Stimulated activated CD8-positive, alpha-beta memory T cell treated with anti-CD3 and anti-CD28 coated beads, Interleukin-2, amount 100 ng/mL, for 1 hour (primary cell): ENCODE measurements around the gene CFAP251.
"Not testable (repeated sequence)": the region's sequence is repeated elsewhere in the genome, so short reads cannot be mapped to it uniquely, and the experiment has no call there.

Experiments
- DNase-seq, 2 donors: peaks; one replicate each; pipeline ENCODE4 v3.0.0-alpha.2; 2020; ENCODE audit warnings: low read depth in 2 of 2

The CFAP251 gene

DNA sequence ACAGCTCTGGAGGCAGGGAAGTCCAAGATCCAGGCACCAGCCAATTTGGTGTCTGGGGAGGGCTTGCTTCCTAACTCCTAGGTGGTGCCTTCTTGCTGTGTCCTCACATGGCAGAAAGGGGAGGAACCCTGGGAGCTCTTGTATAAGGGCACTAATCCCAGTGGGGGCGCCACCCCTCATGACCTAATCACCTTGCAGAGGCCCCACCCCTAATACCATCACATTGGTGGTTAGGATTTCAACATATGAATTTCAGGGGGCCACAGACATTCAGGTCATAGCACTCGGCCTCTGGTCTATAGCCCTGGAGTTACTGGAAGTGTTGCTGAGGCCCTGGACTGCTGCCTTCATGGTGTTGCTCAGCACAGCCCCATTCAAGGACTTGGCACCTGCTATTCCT lies 15.2 kb upstream of the CFAP251 start:
- no peak for DNase-seq

DNA sequence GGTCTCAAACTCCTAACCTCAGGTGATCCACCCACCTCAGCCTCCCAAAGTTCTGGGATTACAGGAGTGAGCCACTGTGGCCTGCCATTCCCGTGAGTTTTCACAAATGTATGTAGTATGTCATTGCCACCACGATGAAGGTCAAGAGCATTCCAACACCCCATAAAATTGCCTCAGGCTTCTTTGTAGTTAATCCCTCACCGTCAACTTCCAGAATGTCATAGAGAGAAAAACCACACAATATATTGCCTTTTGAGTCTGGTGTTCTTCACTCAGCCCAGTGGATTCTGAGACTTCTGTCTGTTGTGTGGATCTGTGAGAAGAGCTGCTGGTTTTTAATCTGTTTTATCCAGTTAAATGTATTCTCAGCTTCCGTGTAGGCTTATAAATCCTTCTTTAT lies 12.6 kb upstream of the CFAP251 start:
- no peak for DNase-seq

DNA sequence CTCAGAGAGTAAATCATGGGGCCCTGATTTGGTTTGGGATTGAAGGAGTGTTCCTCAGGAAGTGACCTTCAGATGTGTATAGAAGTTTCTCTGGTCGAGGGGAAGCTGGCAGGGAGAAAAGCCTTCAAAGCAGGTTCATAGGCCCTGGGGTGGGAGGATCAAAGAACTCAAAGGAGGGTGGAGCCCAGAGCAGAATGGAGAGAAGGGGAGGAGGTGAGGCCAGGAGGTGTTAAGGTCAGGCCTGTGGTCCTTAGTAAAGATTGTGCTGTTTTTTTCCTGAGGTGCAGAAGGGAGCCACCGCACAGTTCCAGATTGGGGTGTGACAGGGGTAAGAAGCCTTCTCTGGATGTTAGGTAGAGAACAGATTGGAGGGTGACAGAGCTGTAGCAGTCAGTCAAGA lies 9.7 kb upstream of the CFAP251 start:
- no peak for DNase-seq

DNA sequence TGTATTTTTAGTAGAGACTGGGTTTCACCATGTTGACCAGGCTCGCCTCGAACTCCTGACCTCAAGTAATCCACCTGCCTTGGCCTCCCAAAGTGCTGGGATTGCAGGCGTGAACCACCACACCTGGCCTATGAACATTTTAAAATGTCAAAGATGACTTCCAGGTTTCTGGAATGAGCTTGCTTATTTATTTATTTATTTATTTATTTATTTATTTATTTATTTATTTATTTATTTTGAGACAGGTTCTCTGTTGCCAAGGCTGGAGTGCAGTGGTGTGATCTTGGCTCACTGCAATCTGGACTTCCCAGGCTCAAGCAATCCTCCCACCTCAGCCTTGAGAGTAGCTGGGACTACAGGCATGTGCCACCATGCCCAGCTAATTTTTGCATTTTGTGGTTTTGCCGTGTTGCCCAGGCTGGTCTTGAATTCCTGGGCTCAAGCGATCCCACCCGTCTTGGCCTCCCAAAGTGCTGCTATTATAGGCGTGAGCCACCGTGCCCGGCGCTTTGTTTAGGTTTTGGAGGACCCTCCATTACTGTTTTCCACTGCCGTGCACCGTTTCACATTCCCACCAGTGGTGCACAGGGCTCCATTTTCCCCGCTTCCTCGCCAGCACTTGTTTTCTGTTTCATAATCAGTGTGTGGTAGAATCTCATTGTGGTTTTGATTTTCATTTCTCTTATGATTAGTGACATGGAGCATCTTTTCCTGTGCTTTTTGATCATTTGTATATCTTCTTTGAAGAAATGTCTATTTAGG lies 6.4 kb upstream of the CFAP251 start:
- DNase-seq = no peak

DNA sequence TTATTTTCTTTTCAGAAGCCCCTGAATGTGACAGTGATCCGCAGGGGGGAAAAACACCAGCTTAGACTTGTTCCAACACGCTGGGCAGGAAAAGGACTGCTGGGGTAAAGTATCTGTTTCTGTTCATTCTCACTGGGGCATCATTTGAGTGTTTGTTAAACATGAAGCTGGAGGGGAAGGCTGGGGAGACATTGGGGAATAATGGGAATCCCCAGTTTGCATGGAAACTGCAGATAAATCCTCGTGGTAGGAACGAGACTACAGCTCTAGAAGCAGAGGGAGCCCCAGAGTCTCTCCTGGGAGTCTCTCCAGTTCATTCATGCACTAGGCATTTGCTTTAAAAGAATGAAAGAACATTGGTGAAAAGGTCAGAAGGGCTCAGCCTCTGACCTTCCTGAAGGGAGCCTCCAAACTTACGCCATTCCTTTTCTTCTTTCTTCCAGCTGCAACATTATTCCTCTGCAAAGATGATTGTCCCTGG lies 2.5 kb upstream of the CFAP251 start:
- DNase-seq = no peak

DNA sequence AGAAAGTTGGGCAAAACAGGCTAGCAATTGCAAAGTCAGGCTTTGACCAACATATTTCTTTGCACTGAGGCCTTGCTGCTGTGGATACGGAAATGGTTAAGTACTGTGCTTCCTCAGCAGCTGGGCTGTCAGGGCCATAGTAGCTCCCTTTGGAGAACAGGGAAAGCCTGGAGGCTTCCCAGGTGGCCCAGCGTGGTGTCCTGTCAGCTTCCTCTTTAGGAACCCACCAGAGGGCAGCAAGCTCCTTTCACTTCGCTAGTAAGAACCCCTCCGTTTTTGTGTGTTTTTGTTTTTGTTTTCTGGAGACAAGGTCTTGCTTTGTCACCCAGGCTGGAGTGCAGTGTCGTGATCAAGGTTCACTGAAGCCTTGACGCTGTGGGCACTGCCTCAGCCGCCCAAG lies 1.7 kb upstream of the CFAP251 start:
- DNase-seq = no peak

DNA sequence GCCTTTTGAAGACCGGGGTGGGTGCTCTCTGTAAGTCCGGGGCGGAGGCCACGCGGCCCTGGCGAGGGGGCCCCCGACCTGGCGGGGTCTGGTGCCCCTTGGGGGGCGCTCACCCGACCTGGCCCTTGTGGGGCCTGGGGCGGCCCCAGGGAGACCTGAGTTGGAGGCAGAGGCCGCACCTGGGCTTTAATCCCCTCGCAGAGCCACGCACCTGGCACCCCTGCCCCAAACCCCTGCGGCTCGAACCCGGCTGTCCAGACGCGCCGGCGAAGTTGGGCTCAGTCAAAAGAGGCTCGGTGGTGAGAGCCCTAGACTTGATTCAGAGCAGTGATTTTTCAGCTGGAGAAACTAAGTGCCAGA lies 267 bp downstream of the CFAP251 start:
- no peak for DNase-seq

DNA sequence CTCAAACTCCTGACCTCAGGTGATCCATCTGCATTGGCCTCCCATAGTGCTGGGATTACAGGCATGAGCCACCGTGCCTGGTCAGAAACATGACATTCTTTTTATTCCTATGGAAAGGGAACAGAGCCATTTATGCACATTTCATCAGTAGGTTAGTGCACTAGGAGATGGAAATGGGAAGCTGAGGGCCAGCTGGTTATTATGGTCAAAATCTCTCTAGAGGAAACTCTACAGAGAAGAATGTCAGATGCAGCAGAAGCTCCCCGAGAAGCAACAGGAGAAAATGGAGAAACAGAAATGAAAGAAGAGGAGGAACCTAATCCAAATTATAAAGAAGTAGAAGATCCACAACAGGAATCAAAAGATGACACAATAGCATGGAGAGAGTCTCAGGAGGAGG lies 2.7 kb downstream of the CFAP251 start:
- no peak for DNase-seq

DNA sequence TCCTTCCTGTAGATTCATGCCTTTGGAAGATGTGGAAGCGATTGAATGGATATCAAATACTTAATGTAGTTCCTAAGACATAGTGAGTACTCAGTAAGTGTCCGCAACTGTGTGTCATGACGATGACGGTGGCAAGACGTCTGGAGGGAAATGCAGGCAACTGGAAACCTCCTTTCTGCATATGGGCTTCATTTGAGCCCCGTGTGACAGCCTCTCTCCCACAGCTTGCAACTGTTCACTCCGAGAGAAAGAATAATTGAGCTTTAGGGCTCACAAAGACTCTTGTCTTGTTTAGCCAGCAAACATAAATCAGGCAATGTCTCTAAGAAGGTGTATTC lies 6.9 kb downstream of the CFAP251 start:
- no peak for DNase-seq

DNA sequence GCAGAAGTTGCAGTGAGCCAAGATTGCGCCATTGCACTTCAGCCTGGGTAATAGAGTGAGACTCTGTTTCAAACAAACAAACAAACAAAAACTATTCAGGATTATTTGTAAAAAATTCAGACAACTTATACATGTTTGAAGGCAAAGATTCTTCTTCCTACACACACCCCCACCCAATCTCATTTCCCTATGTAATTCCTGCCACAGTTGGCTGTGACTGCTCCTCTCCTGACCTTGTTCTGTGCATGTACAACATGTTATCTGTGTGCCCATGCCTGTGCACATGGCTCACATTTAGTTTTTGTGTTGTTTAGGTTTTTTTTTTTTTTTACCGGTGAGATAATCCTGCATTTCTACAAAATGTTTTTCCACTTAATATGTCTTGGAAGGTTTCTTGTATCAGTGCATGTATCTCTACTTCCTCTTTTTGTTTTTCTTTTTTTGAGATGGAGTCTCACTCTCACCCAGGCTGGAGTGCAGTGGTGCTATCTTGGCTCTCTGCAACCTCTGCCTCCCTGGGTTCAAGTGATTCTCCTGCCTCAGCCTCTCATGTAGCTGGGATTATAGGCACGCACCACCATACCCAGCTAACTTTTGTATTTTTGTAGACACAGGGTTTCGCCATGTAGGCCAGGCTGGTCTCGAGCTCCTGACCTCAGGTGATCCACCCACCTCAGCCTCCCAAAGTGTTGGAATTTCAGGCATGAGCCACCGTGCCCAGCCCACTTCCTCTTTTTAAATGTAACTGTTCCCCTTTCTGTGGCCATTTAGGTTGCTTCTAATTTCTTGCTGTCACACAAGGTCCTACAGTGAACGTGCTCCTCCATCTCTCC lies 8.7 kb downstream of the CFAP251 start:
- no peak for DNase-seq

DNA sequence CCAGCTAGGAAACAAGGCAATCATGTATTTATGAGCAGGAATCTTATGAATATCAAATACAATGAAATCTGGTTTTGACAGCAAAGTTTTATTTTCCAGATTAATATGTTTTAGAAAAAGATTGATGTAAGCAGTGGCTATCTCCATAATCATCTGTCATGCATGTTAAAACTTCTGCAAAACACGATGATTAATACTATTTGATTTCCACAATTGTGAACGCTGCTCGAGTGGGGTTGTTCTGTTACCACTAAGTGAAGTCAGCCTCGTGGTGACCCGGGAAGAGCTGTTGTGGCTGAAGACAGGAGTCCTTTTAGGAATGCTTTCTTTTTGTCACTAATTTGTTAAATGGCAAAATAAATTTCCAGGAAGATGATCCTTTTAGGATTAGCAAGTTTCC lies 9.4 kb downstream of the CFAP251 start:
- no peak for DNase-seq

DNA sequence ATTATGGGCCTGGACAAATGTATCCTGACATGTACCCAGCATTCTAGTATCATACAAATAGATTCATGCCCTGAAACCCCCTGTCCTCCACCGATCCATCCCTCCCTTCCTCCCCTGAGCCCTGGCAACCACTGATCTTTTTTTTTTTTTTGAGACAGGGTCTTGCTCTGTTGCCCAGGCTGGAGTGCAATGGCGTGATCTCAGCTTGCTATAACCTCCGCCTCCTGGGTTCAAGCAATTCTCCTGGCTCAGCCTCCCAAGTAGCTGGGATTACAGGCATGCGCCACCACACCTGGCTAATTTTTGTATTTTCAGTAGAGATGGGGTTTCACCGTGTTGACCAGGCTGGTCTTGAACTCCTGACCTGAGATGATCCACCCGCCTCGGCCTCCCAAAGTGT lies 11.2 kb downstream of the CFAP251 start:
- DNase-seq = not testable (repeated sequence)

DNA sequence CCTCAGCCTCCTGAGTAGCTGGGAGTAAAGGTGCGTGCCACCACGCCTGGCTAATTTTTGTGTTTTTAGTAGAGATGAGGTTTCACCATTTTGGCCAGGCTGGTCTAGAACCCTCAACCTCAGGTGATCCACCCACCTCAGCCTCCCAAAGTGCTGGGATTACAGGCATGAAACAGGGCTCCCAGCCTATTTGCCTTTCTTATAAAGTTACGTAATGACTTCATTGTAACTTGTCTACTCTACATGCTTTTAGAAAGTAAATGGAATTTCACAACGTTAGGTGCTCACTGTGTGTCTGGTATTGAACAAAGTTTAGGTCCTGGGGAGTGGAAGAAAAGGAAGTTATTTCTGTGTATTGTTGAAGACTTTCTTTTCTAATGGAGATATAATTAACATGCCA lies 12.5 kb downstream of the CFAP251 start:
- no peak for DNase-seq

DNA sequence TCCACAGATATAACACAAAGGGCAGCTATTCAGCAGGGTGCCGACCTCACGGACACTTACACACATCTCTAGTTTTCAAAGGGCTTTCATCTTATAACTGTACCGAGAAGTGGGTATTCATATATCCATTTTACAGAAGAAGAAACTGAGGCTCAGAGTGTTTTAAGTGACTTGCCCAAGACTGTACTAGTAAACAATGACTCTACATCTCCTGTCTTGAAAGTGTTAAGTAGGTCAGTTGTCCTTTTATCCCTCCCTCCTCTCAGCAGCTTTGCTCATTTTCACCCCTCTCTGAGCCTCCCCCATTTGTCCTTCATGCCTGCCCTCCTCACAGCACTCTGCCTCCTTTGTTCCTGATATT lies 13.8 kb downstream of the CFAP251 start:
- no peak for DNase-seq

DNA sequence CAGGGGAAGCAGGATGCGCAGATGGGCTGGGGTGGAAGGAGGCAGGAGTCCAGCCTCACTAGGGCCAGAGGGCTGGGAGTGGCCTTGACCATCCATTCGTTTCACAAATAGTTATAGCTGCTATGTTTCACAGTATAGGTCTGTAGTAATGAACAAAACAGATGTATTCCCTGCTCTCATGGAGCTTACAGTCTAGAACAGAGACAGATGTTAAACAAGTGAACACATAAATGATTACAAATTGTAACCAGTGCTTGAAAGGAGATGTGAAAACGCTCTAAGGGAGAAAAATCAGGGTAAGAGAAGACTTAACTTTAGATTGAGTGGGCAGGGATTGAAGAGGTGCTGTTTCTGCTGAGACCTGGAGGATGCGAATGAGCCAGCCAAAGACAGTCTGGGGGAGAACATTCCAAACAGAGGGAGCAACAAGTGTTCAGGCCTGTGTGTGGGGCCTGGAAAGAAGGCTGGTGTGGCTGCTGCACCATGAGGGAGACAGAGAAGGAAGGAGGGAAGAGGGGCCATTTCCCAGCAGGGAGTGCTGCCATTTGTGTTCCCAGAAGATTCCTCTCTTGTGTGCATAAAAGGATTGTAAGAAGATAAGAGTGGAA lies 14.6 kb downstream of the CFAP251 start:
- DNase-seq = no peak

DNA sequence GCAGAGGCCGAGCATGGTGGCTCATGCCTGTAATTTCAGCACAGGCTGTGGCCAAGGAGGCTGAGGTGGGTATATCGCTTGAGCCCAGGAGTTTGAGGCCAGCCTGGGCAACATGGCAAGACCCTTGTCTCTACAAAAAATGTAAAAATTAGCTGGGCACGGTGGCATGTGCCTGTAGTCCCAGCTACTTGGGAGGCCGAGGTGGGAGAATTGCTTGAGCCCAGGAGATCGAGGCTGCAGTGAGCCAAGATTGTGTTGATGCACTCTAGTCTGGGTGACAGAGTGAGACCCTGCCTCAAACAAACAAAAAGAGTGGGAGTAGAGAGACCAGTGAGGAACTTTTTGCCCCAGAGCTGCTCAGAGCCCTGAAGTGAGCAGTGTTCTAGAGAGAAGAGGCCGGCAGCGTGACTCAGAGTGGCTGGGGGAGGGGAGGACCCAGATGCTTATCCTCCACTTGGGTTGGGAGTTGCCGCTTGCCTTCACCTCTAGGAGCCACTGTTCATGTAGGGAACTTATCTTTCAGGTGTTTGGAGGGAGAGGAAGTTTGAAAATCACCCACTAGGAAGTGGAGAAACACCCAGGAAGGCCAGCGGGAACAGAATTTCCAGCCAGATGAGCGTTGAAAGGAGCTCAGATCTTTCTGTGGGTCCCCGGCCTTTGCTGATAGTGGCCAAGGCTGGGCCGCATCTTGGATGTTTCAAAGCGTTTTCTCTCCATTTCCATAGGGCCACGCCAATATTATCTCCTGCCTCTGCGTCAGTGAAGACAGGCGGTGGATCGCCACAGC lies 15.3 kb downstream of the CFAP251 start:
- no peak for DNase-seq

DNA sequence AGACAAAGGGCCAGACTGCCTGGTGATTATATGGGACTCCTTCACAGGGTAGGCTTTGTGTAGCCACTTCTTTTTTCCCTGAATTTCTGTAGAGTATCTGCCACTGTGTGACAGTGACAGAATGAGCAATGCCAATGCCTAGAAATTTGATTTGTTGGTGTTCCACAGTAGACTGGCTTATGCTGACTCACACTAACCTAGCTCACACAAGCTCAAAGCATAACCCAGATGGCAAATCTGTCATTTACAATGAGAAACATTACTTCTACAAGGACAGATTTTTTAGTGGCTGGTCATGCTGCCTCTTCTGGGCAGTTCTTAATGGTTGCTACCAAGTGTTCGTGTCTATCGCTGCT lies 15.9 kb downstream of the CFAP251 start:
- no peak for DNase-seq

DNA sequence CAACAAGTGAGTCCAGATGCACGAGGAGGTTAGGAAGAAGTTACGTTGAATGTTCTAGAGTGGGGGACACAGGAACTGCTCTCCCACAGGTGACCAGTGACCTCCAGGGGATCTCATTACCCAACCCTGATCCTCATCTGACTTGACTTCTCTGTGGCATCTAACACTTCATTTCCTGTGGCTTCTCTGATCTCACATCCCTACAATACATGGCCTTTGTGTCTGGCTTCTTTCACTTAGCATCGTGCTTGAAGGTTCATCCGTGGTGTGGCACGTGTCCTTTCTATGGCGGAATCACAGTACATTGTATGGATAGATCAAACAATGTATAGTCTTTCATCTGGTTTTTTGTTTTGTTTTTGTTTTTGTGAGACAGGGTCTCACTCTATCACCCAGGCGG lies 19.3 kb downstream of the CFAP251 start:
- no peak for DNase-seq

DNA sequence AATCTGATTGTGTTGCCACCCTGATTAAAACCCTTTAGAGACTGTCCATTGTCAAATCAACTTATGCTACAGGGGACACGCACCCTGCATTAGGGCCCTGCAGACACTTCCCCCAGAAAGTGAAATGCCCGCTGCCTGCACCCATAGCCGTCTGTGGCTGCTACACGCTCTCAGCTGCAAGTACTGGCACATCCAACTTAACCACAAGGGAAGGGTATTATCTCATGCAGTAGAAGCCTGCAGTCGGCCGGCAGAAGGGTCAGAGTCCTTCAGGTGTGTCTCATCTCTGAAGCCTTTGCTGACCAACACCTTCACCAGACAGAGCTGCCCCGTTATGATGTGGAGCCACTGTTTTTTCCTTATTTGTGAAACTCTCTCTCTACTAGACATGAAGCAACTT lies 20.8 kb downstream of the CFAP251 start:
- DNase-seq = no peak

DNA sequence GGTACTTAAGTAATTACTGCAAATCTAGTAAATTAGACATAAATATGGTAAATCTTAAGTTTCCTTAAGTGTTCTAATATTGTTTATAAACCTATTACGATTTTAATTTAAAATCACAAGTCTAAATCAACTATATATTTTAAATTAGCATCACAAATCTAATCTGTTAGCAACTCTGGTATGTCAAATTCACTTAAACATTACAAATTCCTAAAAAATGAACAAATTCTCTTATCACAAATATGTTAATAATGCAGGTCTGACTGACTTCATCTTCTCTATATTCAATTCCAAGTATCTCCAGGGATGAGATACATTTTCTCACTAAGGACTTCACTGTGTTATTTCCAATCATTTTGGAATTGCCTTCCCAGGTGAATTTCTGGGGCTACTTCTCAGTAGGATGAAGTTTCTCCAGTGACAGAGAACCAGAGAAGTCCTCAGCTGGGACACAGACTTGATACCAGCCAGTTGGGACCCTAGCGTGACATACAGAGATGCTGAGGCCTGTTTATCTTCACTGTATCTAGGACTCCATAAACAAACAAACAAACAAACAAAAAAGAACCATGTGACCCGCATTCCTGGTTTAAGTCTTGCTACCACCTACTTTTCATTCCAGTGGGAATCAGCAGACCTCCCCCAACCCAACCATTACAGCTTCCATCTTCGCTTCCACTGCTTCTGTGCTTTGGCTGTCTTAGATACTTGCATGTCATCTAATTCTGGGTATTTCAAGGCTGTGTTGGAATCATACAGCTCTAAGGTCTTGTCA lies 21.8 kb downstream of the CFAP251 start:
- DNase-seq = no peak

DNA sequence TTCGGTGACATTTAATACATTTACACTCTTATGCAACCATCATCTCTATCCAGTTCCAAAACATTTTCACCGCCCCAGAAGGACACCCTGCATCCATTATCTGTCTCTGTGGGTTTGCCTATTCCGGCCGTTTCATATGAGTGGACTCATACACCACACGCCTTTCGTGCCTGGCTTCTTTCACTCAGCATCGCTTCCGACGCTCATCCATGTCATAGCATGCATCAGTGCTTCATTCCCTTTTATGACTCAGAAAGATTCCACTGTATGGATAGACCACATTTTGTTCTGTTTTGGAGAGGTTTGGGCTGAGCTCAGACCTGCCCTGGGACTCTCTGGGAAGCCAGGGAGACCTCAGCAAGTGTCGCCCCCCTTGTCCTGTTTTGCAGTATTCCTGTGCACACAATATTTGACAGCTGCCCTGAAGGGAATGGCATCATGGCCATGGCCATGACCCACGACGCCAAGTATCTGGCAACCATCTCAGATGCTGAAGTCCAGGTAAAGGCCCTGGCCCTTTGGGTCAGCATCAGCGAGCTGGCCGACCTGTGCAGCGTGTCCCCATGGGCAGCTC lies 23.8 kb downstream of the CFAP251 start:
- no peak for DNase-seq
